Measurements from ENCODE around the gene CNKSR1.

CNKSR1 gene, protein sequence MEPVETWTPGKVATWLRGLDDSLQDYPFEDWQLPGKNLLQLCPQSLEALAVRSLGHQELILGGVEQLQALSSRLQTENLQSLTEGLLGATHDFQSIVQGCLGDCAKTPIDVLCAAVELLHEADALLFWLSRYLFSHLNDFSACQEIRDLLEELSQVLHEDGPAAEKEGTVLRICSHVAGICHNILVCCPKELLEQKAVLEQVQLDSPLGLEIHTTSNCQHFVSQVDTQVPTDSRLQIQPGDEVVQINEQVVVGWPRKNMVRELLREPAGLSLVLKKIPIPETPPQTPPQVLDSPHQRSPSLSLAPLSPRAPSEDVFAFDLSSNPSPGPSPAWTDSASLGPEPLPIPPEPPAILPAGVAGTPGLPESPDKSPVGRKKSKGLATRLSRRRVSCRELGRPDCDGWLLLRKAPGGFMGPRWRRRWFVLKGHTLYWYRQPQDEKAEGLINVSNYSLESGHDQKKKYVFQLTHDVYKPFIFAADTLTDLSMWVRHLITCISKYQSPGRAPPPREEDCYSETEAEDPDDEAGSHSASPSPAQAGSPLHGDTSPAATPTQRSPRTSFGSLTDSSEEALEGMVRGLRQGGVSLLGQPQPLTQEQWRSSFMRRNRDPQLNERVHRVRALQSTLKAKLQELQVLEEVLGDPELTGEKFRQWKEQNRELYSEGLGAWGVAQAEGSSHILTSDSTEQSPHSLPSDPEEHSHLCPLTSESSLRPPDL

DNA sequence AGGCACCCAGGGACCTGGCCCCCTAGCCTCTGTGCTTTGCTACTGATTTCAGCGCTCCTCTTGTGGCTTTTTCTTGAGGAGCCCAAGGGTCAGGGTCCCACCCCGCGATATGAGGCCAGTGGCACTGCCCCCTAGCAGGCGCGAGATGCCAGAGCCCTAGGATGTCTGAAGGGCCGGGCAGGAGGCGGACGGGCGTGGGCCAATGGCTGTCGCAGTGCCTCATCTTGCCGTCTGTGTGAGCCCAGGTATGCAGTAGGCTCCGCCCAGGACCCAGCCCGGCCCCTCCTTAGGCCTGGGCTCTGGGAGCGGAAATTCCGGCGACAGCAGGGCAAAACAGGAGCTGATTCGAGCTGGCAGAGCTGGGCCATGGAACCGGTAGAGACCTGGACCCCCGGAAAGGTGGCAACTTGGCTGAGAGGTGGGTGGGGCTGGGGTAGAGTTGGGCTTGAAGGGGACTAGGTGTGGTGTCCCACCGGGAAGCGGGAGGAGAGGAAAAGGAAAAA, at the start of gene CNKSR1:
Gene CNKSR1 (plus strand): TSS at position 310 of the 503 bp plus-strand sequence. CDS start 57 bp downstream, at position 367.
- no peak for DNase-seq (ENCODE audit: low read depth)

GRCh38 chr1:26129778-26130177, 47.5 kb upstream of the CNKSR1 start:
- no peak for DNase-seq (ENCODE audit: low read depth)

DNA sequence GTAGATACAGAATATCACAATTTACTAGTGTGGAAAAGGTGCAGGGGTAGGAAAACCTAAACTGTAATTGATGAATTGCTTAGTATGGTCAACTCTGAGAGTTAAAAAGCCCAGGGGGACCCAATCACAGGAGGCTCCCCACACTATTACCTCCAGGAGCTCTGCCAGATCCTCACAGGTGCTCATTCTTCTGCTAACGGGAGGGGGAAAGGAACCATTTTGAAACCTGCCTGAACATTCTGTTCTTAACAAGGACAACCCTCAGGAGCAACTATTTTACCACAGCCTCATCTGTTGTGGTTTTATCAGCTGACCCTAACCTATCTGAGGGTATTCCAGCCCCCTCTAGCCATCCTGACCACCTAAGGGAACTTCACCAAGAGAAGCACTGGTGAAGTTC, 46.6 kb upstream of the CNKSR1 start:
- no peak for DNase-seq (ENCODE audit: low read depth)

GRCh38 chr1:26132128-26132833, 45.0 kb upstream of the CNKSR1 start:
- no peak for DNase-seq (ENCODE audit: low read depth)

DNA sequence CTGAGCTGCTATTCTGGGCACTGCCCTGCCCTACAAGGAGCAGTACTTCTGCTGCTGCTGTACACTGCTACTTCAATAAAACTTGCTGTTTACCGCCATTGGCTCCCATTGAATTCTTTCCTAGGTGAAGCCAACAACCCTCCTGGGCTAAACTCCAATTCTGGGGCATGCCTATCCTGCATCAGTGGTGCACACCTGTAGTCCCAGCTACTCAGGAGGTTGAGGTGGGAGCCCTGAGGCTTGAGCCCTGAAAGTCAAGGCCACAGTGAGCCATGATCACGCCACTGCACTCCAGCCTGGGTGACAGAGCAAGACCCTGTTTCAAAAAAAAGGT, 44.5 kb upstream of the CNKSR1 start:
- DNase-seq (ENCODE audit: low read depth) = no peak

- no peak for DNase-seq (ENCODE audit: low read depth)
These were observed 42.8 kb upstream of the CNKSR1 start for GRCh38 chr1:26134466-26134865.

DNA sequence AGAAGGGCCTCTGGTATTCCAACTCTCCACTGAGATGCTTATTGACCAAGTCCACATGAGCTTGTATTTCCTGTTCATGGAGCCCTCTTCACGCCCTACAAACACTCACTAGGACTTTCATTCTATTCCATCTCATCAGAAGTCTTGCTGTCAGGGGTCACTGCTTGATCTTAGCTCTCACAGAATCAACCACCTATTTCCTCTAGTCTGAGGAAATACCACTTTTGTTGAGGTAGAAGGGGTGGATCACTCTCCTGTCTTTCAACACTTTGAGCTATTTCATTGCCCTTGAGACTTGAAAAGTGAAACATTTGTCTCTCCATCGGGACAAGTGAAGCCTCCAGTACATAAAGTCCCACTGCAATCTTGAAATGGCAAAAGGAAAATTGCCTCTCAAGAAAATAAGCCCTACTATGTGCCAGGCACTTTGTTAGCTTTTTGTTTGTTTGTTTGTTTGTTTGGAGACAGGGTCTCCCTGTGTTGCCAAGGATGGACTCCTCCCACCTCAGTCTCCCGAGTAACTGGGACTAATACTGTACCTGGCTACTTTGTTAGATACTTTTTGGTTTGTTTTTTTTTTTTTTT, 38.2 kb upstream of the CNKSR1 start:
- no peak for DNase-seq (ENCODE audit: low read depth)

- DNase-seq (ENCODE audit: low read depth) = no peak
These were observed 35.1 kb upstream of the CNKSR1 start for GRCh38 chr1:26142159-26142558.

GRCh38 chr1:26145041-26145959, 32.0 kb upstream of the CNKSR1 start:
- peak; percentile 57 for DNase-seq (ENCODE audit: low read depth)

DNA sequence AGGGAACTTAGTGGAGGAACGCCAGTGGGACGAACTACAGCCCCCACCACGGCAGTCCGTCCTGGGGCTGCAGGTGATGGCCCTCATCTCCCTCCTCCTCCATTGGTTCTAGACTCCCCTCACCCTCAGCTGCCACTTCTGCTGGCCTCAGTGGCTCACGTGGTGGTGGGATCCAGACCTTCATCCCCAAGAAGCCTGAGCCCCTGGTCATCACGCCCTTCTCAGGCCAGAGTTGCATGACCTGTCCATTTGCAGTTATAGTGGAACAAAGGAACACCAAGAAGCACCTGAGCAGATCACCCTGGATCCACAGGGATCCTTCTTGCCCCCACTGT, 31.4 kb upstream of the CNKSR1 start:
- no peak for DNase-seq (ENCODE audit: low read depth)

- no peak for DNase-seq (ENCODE audit: low read depth)
These were observed 28.4 kb upstream of the CNKSR1 start for GRCh38 chr1:26148887-26149286.

DNA sequence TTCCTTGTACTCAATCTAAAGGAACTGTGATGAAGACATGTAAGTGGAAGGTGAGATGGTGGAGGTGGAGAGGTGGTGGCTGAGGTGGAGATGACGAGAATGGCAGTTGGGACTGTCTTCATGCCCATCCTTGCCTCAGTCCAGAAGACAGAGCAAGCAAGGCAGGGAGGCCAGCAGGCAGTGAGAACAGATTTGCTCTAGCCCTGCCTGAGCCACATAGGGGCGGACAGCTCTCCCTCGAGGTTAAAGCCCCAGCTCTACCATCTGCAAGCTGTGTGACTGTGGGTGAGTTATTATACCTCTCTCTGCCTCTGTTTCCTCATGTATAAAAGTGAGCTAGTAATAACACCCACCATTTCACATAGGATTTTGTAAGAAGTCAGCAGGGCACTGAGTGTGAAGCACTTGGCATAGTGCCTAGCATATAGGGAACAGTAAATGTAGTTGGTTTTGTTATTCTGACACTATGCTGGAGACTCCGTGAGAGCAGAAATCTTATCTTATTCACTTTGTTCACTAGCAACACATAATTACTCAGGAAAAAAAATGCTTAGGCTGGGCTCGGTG, 23.2 kb upstream of the CNKSR1 start:
- no peak for DNase-seq (ENCODE audit: low read depth)

DNA sequence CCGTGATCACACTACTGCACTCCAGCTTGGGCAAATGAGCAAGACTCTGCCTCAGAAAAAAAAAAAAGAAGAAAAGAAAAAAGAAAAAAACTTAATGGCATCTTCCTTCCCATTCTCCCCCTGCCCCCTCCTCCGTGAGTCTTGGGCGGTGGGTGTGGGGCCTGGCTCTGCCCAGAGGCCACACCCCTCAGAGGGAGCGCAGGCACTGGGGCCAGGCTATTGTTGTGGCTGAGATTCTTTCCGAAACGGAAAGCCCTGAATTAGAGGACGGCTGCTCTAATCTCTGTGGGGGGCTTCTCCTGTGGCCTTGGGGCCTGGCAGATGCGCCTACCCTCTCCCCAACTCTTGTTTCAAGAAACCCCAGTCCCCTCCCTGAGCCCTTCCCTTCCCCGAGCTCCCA, 22.5 kb upstream of the CNKSR1 start:
- no peak for DNase-seq (ENCODE audit: low read depth)

GRCh38 chr1:26155370-26156284, 21.7 kb upstream of the CNKSR1 start:
- no peak for DNase-seq (ENCODE audit: low read depth)

- no peak for DNase-seq (ENCODE audit: low read depth)
These were observed 20.8 kb upstream of the CNKSR1 start for GRCh38 chr1:26156285-26157038.

- no peak for DNase-seq (ENCODE audit: low read depth)
These were observed 18.9 kb upstream of the CNKSR1 start for GRCh38 chr1:26158271-26158907.

- no peak for DNase-seq (ENCODE audit: low read depth)
These were observed 18.2 kb upstream of the CNKSR1 start, which contains the start of gene FAM110D for GRCh38 chr1:26158908-26159742. TSS of gene FAM110D (plus strand) at chr1:26159079. CDS start at chr1:26161292, 2,213 bp downstream.

- no peak for DNase-seq (ENCODE audit: low read depth)
These were observed 17.6 kb upstream of the CNKSR1 start for GRCh38 chr1:26159743-26160039.
